H1 (cell line): ENCODE measurements around the gene DNAAF6. TPM values are rescaled to one million over a fixed set of nuclear protein-coding genes. Genes with fewer than 3 reads are reported as not detected.

ENCODE experiments used
- ASH2L ChIP-seq: fragments of 200-600, 300-600 bp; sonication (generic); IDR thresholded peaks from one replicate; pipeline ENCODE4 v1.7.1; 2017; ENCODE audit warnings: low read length
- BACH1 ChIP-seq: IDR thresholded peaks from 2 replicates; pipeline ENCODE4 v1.6.1; 2012; ENCODE audit warnings: low read length, improper control_type of control experiment
- BRCA1 ChIP-seq: IDR thresholded peaks from 2 replicates; pipeline ENCODE4 v1.6.1; 2012; ENCODE audit warnings: low read depth, low read length, improper control_type of control experiment
- CBX5 ChIP-seq: fragments of 300-800, 300-1000 bp; sonication (generic); IDR thresholded peaks from 2 replicates; pipeline ENCODE4 v1.7.1; 2016; ENCODE audit warnings: antibody characterized with exemption, low read length, low read depth
- EZH2 ChIP-seq: fragments of 200-600 bp; sonication (generic); IDR thresholded peaks from 2 replicates; pipeline ENCODE4 v1.7.1; 2012; ENCODE audit warnings: low read depth, mild to moderate bottlenecking, moderate library complexity, low read length, inconsistent platforms; ENCODE audit not compliant: severe bottlenecking
- FOSL1 ChIP-seq: IDR thresholded peaks from 2 replicates; pipeline ENCODE4 v1.6.1; 2011; ENCODE audit warnings: mild to moderate bottlenecking, low read depth, low read length, moderate library complexity; ENCODE audit not compliant: insufficient read depth
- SP4 ChIP-seq: IDR thresholded peaks from 2 replicates; pipeline ENCODE4 v1.6.1; 2012; ENCODE audit warnings: low read length, inconsistent platforms
- polyA plus RNA-seq, 7 experiments: library from polyadenylated mRNA; depleted of rRNA in 3 of 7; stranded (reverse) in 5 of 7; unstranded in 2 of 7; fragments of >200 nt in 5 of 7; fragments of 200-250 nt in 2 of 7; gene quantifications; 1 replicate in 5 of 7; 2 replicates in 1 of 7; 4 replicates in 1 of 7; pipeline versions ENCODE4 v1.2.1 to v1.2.3, GENCODE V29; 2011 to 2013; ENCODE audit warnings: missing spikeins in 2 of 7, mixed read lengths in 2 of 7
- total RNA-seq: library from RNA; stranded (reverse); fragmentation: NEBNext Ultra II Directional; extraction: Animal tissue kit (Norgen Biotek cat#: 25700); gene quantifications from 2 replicates; pipeline ENCODE4 v1.2.1, GENCODE V29; 2021

Gene DNAAF6
- total and polyA plus RNA-seq, 2 of the 8 experiments (the other 6 are each of a cell fraction or from before 2014, with no cell fraction given), result not detected

DNA sequence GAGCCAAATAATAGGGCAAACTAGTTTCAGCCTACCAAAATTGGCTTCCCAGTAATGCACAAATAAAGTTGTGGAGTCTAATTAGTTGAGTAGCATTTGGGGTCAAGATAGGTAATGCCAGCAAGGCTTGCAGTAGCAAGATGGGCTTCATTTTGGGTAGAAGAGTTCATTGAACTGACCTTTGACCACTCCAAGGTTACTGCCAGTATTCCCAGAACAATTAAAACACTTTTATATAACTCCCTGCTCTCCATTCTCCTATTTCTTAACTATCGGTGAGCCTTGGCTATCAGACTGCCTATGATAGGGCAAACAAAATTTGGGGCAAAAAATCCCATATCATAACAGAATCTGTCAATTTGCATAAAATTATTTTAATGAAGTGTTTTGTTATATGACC, 7.1 kb downstream of the DNAAF6 start (continued):
- no peak for TF ChIP-seq CBX5
- no peak for TF ChIP-seq BACH1
- TF ChIP-seq SP4, result no peak
- TF ChIP-seq BRCA1, result no peak
- no peak for TF ChIP-seq FOSL1
- no peak for TF ChIP-seq EZH2
- TF ChIP-seq ASH2L, result no peak
